ENCODE results near the gene DNAJC15. TPM values are rescaled to one million over a fixed set of nuclear protein-coding genes. Genes with fewer than 3 reads are reported as not detected.

Gene DNAJC15
- total and polyA plus RNA-seq, 2 donors (not counting 3 experiments of a cell fraction or from before 2014, with no cell fraction given) = 21.8 to 40.8 TPM

DNA sequence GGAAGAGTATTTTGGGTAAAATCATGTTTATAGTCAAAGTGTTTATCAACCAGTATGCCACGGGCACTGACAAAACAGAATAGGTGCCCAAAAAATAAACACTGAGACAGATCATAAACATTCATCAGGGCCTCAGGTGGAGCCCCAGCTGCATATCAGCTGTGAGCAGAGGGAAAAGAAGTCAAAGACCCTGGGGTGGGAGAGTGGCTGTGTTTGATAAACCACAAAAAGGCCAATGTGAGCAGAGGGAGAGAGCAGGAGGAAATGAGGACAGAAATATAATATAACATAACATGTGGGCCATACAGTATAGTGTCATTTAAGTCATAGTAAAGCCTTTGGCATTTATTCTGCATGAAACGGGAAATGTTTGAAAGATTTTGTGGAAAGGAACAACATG lies 21.4 kb upstream of the DNAJC15 start:
- Histone ChIP-seq H3K9me3 (replicated peaks; ENCODE audit: control insufficient read depth, insufficient read depth, low read length) (no peaks in the 10 kb centered on the region), H3K27me3 (ENCODE audit: control insufficient read depth in 2 of 2, insufficient read depth in 2 of 2, low read length in 2 of 2) (no peaks in the 10 kb centered on the region)
- intact Hi-C loops (cut with micrococcal nuclease) = no loop called here

DNA sequence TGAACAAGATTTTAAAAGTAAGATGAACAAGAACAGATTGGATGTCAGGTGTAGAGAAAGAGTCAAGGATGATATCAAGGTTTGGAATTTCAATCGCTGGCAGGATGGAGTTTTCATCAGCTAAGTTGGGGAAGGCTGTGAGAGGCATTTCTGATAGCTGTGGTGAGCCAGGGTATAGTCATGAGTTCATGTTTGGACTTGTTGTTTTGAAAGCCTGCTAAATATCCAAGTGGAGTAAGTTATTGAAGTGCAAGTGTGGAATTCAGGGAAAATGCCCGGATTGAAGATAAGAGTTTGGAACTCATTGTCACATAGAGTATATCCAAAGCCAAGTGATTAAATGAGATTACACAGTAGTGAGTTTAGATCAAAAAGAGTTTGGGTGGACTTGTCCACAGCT lies 20.4 kb upstream of the DNAJC15 start:
- Histone ChIP-seq H2AFZ (ENCODE audit: low read depth, low read length) (no peak overlapping the region), H3K36me3 (ENCODE audit: control insufficient read depth in 2 of 2, extremely low read depth in 1 of 2, insufficient read depth in 2 of 2, low read length in 2 of 2) (no peaks in the 10 kb centered on the region), H3K79me2 (ENCODE audit: control insufficient read depth, insufficient read depth, low read length) (no peaks in the 10 kb centered on the region), H3K27ac (ENCODE audit: insufficient read depth, low read depth, low read length) (no peak overlapping the region), H3K9me3 (replicated peaks; ENCODE audit: control insufficient read depth, insufficient read depth, low read length) (no peaks in the 10 kb centered on the region), H3K4me1 (ENCODE audit: control insufficient read depth, extremely low read depth, insufficient read depth, low read length) (peaks cover 5% of the 10 kb centered on the region), H3K9ac (replicated peaks; ENCODE audit: extremely low read depth, insufficient read depth, low read length) (no peak overlapping the region), H3K9me1 (replicated peaks; ENCODE audit: control insufficient read depth, extremely low read depth, insufficient read depth, low read length) (no peaks in the 10 kb centered on the region), H3K4me3 (replicated peaks in 1 of 3; ENCODE audit: insufficient read depth in 1 of 3, low read depth in 1 of 3, low read length in 3 of 3) (no peak overlapping the region), H4K20me1 (replicated peaks; ENCODE audit: control insufficient read depth, extremely low read depth, insufficient read depth, low read length) (no peaks in the 10 kb centered on the region), H3K4me2 (ENCODE audit: insufficient read depth, low read length) (no peak overlapping the region), H3K27me3 (ENCODE audit: control insufficient read depth in 2 of 2, insufficient read depth in 2 of 2, low read length in 2 of 2) (peaks cover 0 to 2% of the 10 kb centered on the region in 2 experiments)
- TF ChIP-seq EZH2 (IDR thresholded peaks at IDR 0.05; ENCODE audit: borderline replicate concordance, low read depth, low read length, severe bottlenecking) = no peak
- TF ChIP-seq, protein P1, sequence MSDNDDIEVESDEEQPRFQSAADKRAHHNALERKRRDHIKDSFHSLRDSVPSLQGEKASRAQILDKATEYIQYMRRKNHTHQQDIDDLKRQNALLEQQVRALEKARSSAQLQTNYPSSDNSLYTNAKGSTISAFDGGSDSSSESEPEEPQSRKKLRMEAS (IDR thresholded peaks at IDR 0.05; ENCODE audit: insufficient read depth, insufficient read length) = no peak
- TF ChIP-seq POLR2AphosphoS5 (IDR thresholded peaks at IDR 0.05; ENCODE audit: insufficient read depth, low read depth, low read length) = no peak
- TF ChIP-seq, protein P2, sequence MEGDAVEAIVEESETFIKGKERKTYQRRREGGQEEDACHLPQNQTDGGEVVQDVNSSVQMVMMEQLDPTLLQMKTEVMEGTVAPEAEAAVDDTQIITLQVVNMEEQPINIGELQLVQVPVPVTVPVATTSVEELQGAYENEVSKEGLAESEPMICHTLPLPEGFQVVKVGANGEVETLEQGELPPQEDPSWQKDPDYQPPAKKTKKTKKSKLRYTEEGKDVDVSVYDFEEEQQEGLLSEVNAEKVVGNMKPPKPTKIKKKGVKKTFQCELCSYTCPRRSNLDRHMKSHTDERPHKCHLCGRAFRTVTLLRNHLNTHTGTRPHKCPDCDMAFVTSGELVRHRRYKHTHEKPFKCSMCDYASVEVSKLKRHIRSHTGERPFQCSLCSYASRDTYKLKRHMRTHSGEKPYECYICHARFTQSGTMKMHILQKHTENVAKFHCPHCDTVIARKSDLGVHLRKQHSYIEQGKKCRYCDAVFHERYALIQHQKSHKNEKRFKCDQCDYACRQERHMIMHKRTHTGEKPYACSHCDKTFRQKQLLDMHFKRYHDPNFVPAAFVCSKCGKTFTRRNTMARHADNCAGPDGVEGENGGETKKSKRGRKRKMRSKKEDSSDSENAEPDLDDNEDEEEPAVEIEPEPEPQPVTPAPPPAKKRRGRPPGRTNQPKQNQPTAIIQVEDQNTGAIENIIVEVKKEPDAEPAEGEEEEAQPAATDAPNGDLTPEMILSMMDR (IDR thresholded peaks at IDR 0.05; ENCODE audit: extremely low read depth in 1 of 2, insufficient read depth in 1 of 2, low read depth in 1 of 2, low read length in 2 of 2) = no peak
- TF ChIP-seq POLR2A (IDR thresholded peaks at IDR 0.05; ENCODE audit: low read depth, low read length) = no peak
- no peak for TF ChIP-seq MYC (IDR thresholded peaks at IDR 0.05; ENCODE audit: low read depth, low read length)
- no peak for TF ChIP-seq JUN (IDR thresholded peaks at IDR 0.05; ENCODE audit: borderline replicate concordance, insufficient read depth, insufficient read length, low read depth)
- TF ChIP-seq GATA2 (IDR thresholded peaks at IDR 0.05; ENCODE audit: insufficient read depth, insufficient read length, low read depth, low read length) = no peak
- TF ChIP-seq FOS (IDR thresholded peaks at IDR 0.05; ENCODE audit: borderline replicate concordance, insufficient read depth, low read length) = no peak
- DNase-seq (ENCODE audit: low read depth, low spot score) (no peak), FAIRE-seq (no peak)
- dilution Hi-C loops (cut with MboI; ENCODE audit: extremely low pct_ligation_motif_present, low sequenced_read_pairs) (no loop called here), intact Hi-C loops (cut with micrococcal nuclease) (no loop called here)
- no TSS peak for BruUV-seq (replicated peaks)
- ChIA-PET POLR2A (no interaction called here), CTCF (no interaction called here)

More for the DNA sequence above, 21.4 kb upstream of the DNAJC15 start:
- no peak overlapping the region for H3K9ac ChIP-seq (replicated peaks; ENCODE audit: extremely low read depth, insufficient read depth, low read length)
- no peak overlapping the region for H3K27ac ChIP-seq (ENCODE audit: insufficient read depth, low read depth, low read length)
- no peak for TF ChIP-seq MYC (IDR thresholded peaks at IDR 0.05; ENCODE audit: low read depth, low read length)
- TF ChIP-seq EZH2 (IDR thresholded peaks at IDR 0.05; ENCODE audit: borderline replicate concordance, low read depth, low read length, severe bottlenecking) = no peak
- TF ChIP-seq, protein P2 (IDR thresholded peaks at IDR 0.05; ENCODE audit: extremely low read depth in 1 of 2, insufficient read depth in 1 of 2, low read depth in 1 of 2, low read length in 2 of 2) = no peak
- TF ChIP-seq GATA2 (IDR thresholded peaks at IDR 0.05; ENCODE audit: insufficient read depth, insufficient read length, low read depth, low read length) = no peak
- TF ChIP-seq JUN (IDR thresholded peaks at IDR 0.05; ENCODE audit: borderline replicate concordance, insufficient read depth, insufficient read length, low read depth) = no peak
- no peak for TF ChIP-seq FOS (IDR thresholded peaks at IDR 0.05; ENCODE audit: borderline replicate concordance, insufficient read depth, low read length)
- POLR2A ChIA-PET = no interaction called here
- CTCF ChIA-PET = no interaction called here
- H2AFZ ChIP-seq (ENCODE audit: low read depth, low read length) = no peak overlapping the region
- no peak for DNase-seq (ENCODE audit: low read depth, low spot score)
- no TSS peak for BruUV-seq (replicated peaks)
- H3K9me1 ChIP-seq (replicated peaks; ENCODE audit: control insufficient read depth, extremely low read depth, insufficient read depth, low read length) = no peaks in the 10 kb centered on the region
- H3K36me3 ChIP-seq (ENCODE audit: control insufficient read depth in 2 of 2, extremely low read depth in 1 of 2, insufficient read depth in 2 of 2, low read length in 2 of 2) = no peaks in the 10 kb centered on the region
- dilution Hi-C loops (cut with MboI; ENCODE audit: extremely low pct_ligation_motif_present, low sequenced_read_pairs) = no loop called here
- H3K4me1 ChIP-seq (ENCODE audit: control insufficient read depth, extremely low read depth, insufficient read depth, low read length) = peaks cover 8% of the 10 kb centered on the region
- H3K4me2 ChIP-seq (ENCODE audit: insufficient read depth, low read length) = no peak overlapping the region
- FAIRE-seq = no peak
- H3K79me2 ChIP-seq (ENCODE audit: control insufficient read depth, insufficient read depth, low read length) = no peaks in the 10 kb centered on the region
- no peak overlapping the region for H3K4me3 ChIP-seq (replicated peaks in 1 of 3; ENCODE audit: insufficient read depth in 1 of 3, low read depth in 1 of 3, low read length in 3 of 3)
- H4K20me1 ChIP-seq (replicated peaks; ENCODE audit: control insufficient read depth, extremely low read depth, insufficient read depth, low read length) = no peaks in the 10 kb centered on the region
